DMS 273 (cell line): Measurements from ENCODE around the gene ZC3H12A.
A peak's percentile ranks its signal among the peaks of the same experiment; 100 is the strongest.
"Not testable (repeated sequence)": the region's sequence is repeated elsewhere in the genome, so short reads cannot be mapped to it uniquely, and the experiment has no call there.

Experiments
- DNase-seq: peaks from one replicate; lab custom pipeline; 2025; ENCODE audit not compliant: unreplicated experiment; lab: John Stamatoyannopoulos, UW

ZC3H12A gene

DNA sequence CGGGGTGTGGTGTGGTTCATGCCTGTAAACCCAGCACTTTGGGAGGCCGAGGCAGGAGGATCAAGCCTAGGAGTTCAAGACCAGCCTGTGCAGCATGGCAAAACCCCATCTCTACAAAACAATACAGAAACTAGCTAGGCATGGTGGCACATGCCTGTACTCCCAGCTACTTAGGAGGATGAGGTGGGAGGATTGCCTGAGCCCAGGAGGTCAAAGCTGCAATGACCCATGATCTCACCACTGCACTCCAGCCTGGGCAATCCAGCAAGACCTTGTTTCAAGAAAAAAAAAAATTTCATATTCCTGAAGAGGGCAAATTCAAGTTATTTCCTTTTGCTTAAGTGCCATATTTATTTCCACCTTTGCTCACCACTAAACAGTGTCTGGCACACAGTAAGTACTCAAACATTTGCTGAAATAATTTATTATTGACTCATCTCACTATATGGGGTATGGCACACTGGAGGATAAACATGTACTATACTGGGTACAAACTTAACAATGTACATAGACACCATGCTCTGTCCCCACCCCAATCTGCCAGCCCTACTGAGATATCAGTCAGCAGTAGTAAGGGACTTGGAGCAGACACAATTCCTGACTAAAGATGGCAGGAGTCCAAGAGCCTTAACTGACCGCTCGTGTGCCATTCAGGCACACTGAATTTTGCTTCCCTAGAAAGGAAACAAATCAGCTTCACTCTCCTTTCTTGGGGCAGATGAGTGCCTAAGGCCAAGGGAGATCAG lies 24.7 kb downstream of the ZC3H12A start:
- DNase-seq, result peak; percentile 35

DNA sequence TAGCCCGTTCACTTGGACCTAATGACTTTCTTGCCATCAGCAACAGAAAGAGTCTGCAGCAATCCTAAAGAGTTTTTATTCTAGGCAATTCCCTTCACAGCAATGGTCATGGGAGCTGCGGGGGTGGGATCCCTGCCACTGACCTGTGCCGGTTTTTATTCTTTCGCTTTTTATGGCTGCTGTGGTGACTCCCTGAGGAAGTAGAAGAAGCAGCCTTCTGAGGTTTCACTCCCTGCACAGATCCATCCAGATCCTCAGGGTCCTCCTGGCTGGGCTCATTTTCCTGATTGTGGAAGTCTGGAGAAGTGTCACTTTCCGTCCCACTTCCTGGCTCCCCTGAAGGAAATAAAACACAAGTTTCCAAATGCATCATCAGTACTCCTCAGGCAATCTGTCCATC lies 27.3 kb downstream of the ZC3H12A start:
- DNase-seq, result no peak

DNA sequence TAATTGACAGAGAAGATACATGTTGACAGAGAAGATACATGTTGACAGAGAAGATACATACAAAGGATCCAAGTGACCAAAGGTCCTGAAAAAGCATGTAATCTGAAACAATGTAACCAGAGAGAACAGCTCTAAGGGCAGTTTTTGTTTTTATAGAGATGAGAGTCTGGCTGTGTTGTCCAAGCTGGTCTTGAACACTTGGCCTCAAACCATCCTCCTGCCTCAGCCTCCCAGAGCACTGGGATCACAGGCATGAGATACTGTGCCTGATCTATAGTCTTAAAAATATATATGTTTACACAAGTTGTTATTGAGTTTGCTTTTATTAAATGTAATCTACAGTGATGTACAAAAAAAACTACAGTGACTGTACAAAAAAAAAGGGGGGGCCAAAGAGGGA lies 27.7 kb downstream of the ZC3H12A start:
- DNase-seq, result no peak

DNA sequence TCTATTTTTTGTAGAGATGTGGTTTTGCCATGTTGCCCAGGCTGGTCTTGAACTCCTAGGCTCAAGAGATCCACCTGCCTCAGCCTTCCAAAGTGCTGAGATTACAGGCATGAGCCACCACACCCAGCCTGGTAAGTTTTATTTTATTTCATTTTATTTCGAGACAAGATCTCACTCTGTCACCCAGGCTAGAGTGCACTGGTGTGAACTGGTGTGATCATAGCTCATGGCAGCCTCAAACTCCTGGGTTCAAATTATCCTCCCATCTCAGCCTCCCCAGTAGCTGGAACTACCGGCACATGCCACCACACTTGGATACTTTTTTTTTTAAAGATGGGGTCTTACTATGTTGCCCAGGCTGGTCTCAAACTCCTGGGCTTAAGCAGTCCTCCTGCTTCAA lies 28.4 kb downstream of the ZC3H12A start:
- not testable (repeated sequence) for DNase-seq

DNA sequence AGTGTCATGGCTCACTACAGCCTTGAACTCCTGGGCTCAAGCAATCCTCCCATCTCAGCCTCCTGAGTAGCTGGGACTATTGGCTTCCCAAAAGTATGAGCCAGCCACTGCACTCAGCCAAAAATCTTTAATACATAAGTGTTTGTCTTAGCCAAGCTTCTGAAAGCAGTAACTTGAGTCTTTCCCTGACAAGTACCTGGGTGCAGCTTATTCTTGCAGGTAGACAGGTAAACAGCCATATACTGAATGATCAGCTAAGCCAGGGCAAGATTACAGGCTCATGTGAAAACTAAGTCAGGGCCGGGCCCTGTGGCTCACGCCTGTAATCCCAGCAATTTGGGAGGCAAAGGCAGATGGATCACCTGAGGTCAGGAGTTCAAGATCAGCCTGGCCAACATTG lies 32.4 kb downstream of the ZC3H12A start:
- DNase-seq, result no peak

DNA sequence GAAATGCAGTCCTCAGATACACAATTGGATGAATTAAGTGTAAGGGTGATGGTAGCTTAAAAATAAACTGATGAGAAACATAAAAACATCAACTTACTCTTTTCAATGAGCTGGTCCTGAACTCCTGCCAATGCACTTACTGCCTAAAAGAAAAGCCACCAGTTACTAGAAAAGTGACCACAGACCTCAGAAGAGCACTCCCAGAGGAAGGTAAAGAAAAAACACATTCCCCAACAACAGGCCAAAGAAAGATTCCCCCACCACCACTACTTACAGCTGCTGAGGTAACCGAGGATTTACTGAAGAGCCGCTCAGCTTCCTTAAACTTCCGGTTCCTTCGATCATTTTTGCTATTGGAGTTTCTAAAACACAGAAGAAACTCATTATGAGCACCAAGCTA lies 34.8 kb downstream of the ZC3H12A start:
- DNase-seq, result peak; percentile 27

DNA sequence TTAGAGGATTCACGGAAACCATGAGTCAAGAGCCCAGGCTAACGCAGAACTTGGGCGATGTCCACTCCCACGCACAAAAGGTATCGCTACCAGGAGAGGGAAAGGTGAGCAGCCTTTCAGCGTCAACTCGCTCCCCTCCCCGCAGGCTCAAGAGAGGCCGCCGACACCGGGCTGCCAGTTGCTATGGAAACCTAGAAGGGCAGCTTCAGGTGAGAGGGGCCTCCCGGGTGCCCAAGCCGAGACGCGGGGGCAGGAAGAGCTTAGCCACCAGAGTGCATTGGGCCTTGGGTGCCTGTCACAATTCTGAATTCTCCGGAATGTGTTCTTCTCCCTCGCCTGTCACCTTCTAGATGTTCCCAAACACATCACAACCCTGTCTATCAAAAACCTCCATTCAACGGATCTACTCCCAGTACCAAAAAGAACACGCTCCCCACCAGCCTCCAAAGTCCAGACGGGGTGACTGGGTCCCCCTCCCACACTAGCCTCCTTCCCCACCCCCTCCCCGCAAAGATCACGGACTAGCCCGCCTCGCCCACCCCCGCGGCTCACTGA lies 39.5 kb downstream of the ZC3H12A start:
- peak; percentile 55 for DNase-seq

DNA sequence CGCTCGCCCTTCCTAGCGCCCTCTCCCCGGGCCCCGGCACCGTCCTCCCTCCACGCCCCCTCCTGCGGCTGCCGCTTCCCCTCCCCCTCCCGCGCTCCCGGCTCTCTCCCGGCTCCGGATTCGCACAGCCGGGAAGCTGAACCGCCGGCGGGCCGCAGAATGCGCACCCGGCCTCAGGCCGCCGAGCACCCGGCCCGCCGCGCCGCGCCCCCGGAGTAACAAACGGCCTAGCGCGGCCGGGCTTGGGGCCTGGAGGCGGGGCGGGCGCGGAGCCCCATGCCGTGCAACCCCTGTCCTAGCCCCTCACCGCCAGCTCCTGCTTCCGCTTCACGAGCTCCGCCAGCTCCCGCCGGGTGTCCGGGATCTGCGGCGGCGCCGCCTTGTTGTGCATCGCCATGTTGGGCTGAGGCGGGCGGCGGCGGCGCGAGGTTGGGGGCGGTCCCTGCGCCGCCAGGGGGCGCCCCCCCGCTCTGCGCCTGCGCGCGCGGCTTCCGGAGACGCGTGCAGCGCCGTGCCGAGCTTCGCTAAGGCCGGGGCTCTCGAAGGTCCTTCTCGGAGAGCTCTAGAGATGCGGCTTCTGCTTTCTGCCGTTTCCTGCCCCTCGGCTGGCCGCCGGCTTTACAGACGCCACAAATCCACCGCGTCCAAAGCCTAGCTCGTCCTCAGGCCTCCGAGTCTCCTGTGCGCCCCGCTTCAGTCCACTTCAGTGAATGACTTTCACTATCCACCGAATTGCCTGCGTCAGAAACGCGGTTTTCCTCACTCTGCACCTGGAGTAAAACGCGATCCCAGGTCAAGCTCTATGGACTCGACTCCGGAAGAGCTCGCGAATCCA lies 40.2 kb downstream of the ZC3H12A start, which contains the start of gene MEAF6:
TSS of gene MEAF6 (minus strand) at position 417 of the 835 bp plus-strand sequence. CDS start at position 397, 20 bp downstream.
- DNase-seq, result peak; percentile 95

DNA sequence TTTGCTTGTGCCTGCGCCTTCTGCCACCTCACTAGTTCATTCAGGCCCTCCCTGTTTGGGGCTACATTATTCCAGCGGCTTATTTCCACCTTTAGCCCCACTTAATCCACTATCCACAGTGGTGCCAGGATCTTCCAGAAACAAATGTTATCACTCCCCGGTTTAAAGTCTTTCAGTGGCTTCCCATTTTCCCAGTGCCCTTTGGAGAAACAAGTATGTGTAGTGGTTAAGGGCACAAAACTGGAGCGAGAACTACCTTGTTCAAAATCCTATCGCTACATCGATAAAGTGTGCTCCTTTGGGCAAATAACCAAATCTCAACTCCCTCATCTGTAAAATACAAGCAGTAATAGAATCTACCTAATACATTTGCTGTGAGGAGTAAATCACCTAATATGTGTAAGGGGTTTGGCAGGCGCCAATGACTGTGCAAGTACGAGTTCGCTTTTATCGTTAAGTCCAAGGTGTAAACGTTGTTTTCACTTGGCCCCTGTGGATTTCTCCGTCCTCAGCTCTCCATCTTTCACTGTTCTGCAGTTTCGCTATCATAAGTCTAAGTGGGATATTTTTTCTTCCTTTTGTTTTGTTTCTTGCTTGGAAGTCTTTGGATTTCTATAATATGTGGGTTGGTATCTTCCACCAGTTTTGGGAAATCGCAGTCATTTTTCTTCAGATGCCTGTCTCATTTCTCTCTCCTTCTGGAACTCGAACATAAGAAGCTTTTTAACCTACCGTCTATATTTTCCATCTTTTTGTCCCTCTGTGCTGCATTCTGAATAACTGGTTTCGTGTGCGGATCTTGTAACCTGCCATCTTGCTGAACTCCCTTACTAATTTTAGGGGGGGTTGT lies 41.0 kb downstream of the ZC3H12A start:
- DNase-seq, result peak; percentile 33

DNA sequence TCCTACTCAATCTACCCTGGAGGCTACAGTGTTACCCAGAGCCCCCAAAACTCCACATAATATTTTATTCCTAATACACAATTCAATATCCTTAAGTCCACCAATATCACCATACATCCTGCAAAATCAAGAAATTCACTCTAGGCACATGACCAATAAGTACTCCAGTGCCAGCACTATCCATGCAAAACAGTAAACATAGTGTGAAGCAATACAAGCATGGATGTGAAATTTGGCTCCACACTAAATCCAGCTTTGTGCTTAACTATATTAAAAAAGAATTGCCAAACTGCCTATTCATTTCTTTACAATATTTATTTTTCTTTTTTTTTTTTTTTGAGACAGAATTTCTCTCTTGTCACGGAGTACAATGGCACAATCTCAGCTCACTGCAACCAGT lies 43.2 kb downstream of the ZC3H12A start:
- DNase-seq, result no peak

DNA sequence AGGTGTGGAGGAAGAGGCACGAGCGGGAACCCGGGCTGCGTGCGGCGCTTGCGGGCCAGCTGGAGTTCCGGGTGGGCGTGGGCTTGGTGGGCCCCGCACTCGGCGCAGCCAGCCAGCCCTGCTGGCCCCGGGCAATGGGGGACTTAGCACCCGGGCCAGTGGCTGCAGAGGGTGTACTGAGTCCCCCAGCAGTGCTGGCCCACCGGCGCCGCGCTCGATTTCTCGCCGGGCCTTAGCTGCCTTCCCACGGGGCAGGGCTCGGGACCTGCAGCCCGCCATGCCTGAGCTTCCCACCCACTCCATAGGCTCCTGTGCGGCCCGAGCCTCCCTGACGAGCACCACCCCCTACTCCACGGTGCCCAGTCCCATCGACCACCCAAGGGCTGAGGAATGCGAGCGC lies 43.9 kb downstream of the ZC3H12A start:
- not testable (repeated sequence) for DNase-seq

DNA sequence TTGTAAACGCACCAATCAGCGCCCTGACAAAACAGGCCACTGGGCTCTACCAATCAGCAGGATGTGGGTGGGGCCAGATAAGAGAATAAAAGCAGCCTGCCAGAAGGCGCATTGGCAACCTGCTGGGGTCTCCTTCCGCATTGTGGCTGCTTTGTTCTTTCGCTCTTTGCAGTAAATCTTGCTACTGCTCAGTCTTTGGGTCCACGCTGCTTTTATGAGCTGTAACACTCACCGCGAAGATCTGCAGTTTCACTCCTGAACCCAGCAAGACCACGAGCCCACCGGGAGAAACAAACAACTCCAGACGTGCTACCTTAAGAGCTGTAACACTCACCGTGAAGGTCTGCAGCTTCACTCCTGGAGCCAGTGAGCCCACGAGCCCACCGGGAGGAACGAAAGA lies 44.5 kb downstream of the ZC3H12A start:
- not testable (repeated sequence) for DNase-seq

DNA sequence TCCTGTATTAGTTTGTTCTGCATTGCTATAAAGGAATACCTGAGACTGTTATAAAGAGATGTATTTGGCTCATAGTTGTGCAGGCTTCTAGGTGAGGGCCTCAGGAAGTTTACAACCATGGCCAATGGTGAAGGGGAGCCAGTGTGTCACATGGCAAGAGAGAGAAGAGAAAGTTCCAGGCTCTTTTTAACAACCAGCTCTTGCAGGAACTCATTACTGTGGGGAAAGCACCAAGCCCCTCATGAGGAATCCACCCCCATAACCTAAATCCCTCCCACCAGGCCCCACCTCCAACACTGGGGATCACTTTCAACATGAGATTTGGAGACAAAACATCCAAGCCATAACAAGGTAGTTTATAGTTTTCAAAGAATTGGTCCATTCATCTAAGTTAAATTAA lies 45.2 kb downstream of the ZC3H12A start:
- DNase-seq, result no peak

DNA sequence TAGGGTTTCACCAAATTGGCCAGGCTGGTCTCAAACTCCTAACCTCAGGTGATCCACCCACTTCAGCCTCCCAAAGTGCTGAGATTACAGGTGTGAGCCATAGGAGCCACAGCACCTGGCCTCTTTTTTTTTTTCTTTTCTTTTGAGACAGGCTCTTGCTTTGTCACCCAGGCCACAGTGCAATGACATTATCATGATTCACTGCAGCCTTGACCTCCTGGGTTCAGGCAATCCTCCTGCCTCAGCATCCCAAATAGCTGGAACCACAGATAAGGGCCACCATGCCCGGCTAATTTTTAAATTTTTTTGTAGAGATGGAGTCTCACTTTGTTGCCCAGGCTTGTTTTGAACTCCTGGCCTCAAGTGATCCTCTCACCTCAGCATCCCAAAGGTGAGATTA lies 55.5 kb downstream of the ZC3H12A start:
- not testable (repeated sequence) for DNase-seq

DNA sequence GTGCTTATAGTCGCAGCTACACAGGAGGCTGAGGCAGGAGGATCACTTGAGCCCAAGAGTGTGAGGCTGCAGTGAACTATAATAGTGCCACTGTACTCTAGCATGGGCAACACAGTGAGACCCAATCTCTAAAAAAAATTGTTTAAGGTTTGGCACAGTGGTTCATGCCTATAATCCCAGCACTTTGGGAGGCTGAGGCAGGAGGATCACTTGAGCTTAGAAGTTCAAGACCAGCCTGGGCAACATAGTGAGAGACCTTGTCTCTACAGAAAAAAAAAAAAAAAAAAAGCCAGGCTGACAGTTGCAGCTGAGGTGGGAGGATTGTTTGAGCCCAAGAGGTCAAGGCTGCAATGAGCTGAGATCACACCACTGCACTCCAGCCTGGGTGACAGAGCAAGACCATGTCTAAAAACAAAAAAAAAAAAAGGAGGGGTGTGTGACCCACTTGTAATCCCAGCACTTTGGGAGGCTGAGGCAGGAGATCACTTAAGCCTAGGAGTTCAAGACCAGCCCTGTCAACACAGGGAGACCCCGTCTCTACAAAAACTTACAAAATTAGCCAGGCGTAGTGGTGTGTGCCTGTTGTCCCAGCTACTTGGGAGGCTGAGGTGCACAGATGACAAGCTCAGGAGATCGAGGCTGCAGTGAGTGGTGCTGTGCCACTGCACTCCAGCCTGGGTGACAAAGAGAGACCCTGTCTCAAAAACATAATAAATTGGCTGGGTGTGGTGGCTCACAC lies 58.2 kb downstream of the ZC3H12A start:
- DNase-seq, result not testable (repeated sequence)

DNA sequence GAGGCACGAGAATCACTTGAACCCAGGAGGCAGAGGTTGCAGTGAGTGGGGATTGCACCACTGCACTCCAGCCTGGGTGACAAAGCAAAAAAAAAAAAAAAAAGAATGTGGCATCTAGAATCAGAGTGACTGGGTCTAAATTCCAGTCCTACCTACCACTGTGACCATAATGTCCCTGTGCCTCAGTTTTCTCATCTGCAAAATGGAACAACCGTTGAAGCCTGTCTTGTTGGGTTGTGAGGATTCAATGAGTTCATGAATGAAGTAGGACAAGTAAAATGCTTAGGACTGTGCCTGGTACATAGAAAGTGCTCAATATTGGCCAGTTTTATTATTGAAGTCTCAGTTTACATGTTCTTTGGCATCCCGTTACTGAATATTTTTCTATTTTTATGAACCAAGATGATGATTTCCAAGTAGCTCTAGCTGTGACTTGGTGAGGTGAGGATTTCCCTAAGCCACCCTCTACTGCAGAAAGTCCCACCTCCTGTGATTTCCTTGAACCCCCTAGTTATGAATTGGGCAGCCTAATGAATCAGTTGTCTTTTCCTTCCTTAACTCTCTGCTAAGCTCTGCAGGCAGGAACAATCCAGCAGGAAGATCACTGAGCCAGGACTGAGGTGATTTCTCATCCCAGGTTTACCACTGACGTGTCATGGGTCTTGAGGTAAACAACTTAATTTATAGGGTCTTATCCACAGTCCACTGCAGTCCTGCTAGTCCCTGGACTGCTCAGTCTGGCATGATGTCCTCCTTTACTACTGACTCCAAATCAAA lies 59.1 kb downstream of the ZC3H12A start:
- no peak for DNase-seq
